Right lobe of liver (tissue), 6 donors: ENCODE measurements around the gene CACNA1C. TPM values are rescaled to one million over a fixed set of nuclear protein-coding genes. Genes with fewer than 3 reads are reported as not detected.

Source experiments
- ATAC-seq, 4 donors: fragments of 200-7000 bp; cut with Tn5 transposase; one replicate each; pipeline ENCODE4 v1.9.1; 2020; ENCODE audit warnings: mild to moderate bottlenecking in 4 of 4, moderate library complexity in 4 of 4
- DNase-seq, 3 donors: peaks; one replicate each; pipeline ENCODE4 v3.0.0-alpha.2; 2020
- H3K27ac ChIP-seq, 3 donors: fragments of 200-600 bp; one replicate each; pipeline ENCODE4 v1.8.0; 2022
- H3K27me3 ChIP-seq, 2 donors: fragments of 200-600 bp; one replicate each; pipeline ENCODE4 v1.8.0; 2022
- H3K36me3 ChIP-seq, 4 donors: fragments of 200-600 bp; sonication (generic) in 1 of 4; one replicate each; pipeline versions ENCODE4 v1.5.1 to v1.8.0; 2017 to 2022; ENCODE audit warnings: control low read depth in 1 of 4
- H3K4me1 ChIP-seq, 4 donors: fragments of 200-600 bp; sonication (generic) in 1 of 4; one replicate each; pipeline versions ENCODE4 v1.5.1 to v1.8.0; 2017 to 2022; ENCODE audit warnings: control low read depth in 1 of 4
- H3K4me3 ChIP-seq, 3 donors: fragments of 200-600 bp; one replicate each; pipeline ENCODE4 v1.8.0; 2022
- H3K9me3 ChIP-seq, 4 donors: fragments of 200-600 bp; sonication (generic) in 1 of 4; one replicate each; pipeline versions ENCODE4 v1.5.1 to v1.8.0; 2017 to 2022; ENCODE audit warnings: control low read depth in 1 of 4
- POLR2A ChIP-seq: fragments of 450-650 bp; IDR thresholded peaks from one replicate; pipeline ENCODE4 v1.6.1; 2017; ENCODE audit warnings: antibody characterized with exemption, mild to moderate bottlenecking
- WGBS: methylation state at CpG from one replicate; pipeline ENCODE4 v1.1.6; 2018; ENCODE audit warnings: low coverage, low lambda C conversion rate; ENCODE audit not compliant: insufficient coverage; ENCODE audit errors: missing lambda C conversion rate; 5-methylcytosine and 5-hydroxymethylcytosine counted together
- intact Hi-C, 2 donors: fragments of 100-400 bp; cut with DNase I; formaldehyde crosslinking; loops; one replicate each; pipeline versions ENCODE4 v1.11.2 to v1.14.1; 2022
- total RNA-seq, 6 experiments: library from RNA; depleted of rRNA in 2 of 6; stranded (reverse); fragments of >200 nt in 2 of 6; fragmentation: NEBNext Ultra II Directional in 3 of 6; extraction: Animal tissue kit (Norgen Biotek cat#: 25700) in 3 of 6; gene quantifications; one replicate each; pipeline versions ENCODE4 v1.1.0 to v1.2.4, GENCODE V29; 2016 to 2023
- TF ChIP-seq, protein P1 (sequence below), 4 donors: fragments of 200-600 bp in 3 of 4; fragments of 450-650 bp in 1 of 4; IDR thresholded peaks; one replicate each; pipeline versions ENCODE4 v1.5.1 to v1.8.0; 2016 to 2022; ENCODE audit warnings: antibody characterized with exemption in 4 of 4, mild to moderate bottlenecking in 2 of 4
- donor health status: DM: no; HTN: yes; CAD: no.
- donor health status: DM: no; HTN: no; CAD: no.
- donor health status: DM: no; HTN: no; CAD: no.
- donor health status: DM: no; HTN: yes; CAD: no.
- donor health status: DM: no; HTN: yes; CAD: no.

The CACNA1C gene
- total RNA-seq, 6 experiments from 2014 or later, result 0.18 to 1.0 (median 0.57) TPM

DNA sequence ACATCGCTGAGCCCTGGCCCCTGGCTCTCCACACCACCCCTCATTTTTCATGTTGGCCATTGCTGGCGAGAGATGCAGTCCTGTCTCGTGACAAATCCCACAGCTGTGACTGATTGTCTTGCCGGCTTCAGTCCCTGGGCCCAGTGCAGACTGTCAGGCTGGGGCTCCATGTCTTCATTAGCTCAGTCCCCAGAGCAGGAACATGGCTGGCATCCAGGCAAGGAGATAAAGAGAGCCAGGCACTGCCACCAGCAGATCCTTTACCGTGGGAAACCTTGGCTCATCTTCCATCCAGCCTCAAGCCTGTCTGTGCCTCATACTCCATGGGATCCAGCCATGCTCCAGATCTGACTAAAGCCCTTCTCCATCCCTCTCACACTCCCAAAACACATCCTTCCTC, 457.3 kb downstream of the CACNA1C start:
- intact Hi-C loops, result no loop called here
- no peak overlapping the region for H3K4me3 ChIP-seq
- TF ChIP-seq, protein P1, sequence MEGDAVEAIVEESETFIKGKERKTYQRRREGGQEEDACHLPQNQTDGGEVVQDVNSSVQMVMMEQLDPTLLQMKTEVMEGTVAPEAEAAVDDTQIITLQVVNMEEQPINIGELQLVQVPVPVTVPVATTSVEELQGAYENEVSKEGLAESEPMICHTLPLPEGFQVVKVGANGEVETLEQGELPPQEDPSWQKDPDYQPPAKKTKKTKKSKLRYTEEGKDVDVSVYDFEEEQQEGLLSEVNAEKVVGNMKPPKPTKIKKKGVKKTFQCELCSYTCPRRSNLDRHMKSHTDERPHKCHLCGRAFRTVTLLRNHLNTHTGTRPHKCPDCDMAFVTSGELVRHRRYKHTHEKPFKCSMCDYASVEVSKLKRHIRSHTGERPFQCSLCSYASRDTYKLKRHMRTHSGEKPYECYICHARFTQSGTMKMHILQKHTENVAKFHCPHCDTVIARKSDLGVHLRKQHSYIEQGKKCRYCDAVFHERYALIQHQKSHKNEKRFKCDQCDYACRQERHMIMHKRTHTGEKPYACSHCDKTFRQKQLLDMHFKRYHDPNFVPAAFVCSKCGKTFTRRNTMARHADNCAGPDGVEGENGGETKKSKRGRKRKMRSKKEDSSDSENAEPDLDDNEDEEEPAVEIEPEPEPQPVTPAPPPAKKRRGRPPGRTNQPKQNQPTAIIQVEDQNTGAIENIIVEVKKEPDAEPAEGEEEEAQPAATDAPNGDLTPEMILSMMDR (IDR thresholded peaks at IDR 0.05), result no peak
- TF ChIP-seq POLR2A, result no peak
- no peaks in the 10 kb centered on the region for H3K36me3 ChIP-seq
- no peaks in the 10 kb centered on the region for H3K9me3 ChIP-seq
- 67% methylated on average over 1 of the region's 5 CpGs for WGBS
- H3K27me3 ChIP-seq, result no peaks in the 10 kb centered on the region
- H3K4me1 ChIP-seq, result no peaks in the 10 kb centered on the region
- ATAC-seq (no peak), DNase-seq (no peak)
- no peak overlapping the region for H3K27ac ChIP-seq

DNA sequence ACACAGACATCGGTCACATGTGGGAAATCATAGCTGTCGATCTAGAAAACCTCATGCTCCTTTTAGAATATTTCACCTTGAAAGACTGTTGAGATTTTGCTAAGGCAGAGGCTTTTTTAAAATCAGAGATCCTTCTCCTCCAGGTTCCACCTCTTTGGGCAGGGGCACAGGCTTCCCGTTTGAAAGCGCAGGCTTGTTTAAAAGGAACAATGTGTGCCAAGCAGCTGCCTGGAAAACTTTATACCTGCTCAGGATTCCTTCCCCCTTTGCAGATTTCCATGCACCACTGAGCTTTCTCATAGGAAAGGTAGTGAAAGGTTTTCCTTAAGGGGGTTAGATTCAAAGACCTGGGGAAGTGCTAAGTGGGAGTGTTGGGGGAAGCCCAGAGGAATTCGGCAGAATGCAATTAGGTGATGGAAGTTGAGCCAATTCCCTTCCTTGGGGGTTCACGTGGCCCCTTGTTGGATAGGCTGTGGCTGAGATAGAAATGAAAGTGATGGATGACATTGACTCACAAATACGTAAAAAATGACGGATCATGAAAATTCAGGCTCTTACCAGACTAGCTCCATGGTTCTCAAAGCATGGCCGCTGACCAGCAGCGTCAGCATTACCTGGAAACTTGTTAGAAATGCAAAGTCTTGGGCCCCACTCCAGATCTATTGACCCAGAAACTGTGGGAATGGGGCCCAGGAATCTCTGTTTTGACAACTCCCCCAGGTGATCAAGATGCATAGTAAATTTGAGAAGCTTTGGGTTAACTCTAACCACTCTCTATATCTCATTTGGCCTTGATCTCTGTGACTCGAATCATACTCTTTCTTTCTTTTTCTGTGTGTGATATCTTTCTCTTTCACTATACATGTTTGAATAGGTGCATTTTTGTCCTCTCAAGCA, 460.6 kb downstream of the CACNA1C start:
- WGBS, result 64% methylated on average over 11 of the region's 11 CpGs
- no peak overlapping the region for H3K27ac ChIP-seq
- no peaks in the 10 kb centered on the region for H3K36me3 ChIP-seq
- TF ChIP-seq, protein P1 (IDR thresholded peaks at IDR 0.05), result no peak
- no peak for TF ChIP-seq POLR2A
- H3K9me3 ChIP-seq, result no peaks in the 10 kb centered on the region
- ATAC-seq (no peak), DNase-seq (no peak)
- no peaks in the 10 kb centered on the region for H3K4me1 ChIP-seq
- no peak overlapping the region for H3K4me3 ChIP-seq
- H3K27me3 ChIP-seq, result no peaks in the 10 kb centered on the region
- intact Hi-C loops, result no loop called here

DNA sequence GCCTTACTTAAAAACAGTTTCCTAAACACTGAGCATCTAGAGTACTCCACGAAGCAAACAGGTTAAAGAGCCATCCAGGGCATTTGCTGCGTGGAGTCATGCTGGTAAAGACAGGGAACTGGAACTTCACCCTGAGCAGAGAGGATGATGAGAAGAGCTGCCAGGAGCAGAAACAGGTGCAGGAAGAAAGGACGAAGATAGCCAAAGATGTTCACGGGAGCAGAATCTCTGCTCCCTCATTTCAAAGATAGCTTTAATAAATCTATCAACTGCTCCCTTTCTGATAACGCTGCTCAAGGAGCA, 461.2 kb downstream of the CACNA1C start:
- Histone ChIP-seq H3K4me3 (no peak overlapping the region), H3K9me3 (no peaks in the 10 kb centered on the region), H3K27ac (no peak overlapping the region), H3K36me3 (no peaks in the 10 kb centered on the region), H3K4me1 (no peaks in the 10 kb centered on the region), H3K27me3 (no peaks in the 10 kb centered on the region)
- ATAC-seq, result no peak
- no peak for TF ChIP-seq POLR2A
- TF ChIP-seq, protein P1 (IDR thresholded peaks at IDR 0.05), result no peak
- WGBS, result 60% methylated on average over 5 of the region's 5 CpGs
- no peak for DNase-seq
- intact Hi-C loops, result no loop called here

DNA sequence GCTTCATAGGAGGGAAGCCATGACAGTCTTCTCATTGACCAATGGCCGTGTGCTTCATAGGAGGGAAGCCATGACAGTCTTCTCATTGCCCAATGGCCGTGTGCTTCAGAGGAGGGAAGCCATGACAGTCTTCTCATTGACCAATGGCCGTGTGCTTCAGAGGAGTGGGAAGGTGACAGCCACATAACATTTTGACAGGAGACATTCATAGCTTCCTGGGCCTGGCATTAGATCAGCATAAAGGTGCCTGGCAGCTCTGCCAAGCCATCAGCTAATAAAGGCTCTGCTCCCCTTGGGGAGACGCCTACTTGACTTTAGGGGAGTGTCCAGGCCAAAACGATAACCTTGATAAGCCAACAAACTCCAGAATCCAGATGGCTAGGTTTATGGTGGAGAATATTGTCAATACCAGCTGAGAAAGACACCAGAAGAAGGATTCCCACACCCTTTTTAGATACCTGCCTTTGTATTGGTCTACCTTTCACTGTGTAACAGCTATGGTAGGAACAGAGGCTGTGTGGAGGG, 468.0 kb downstream of the CACNA1C start:
- Histone ChIP-seq H3K27me3 (no peaks in the 10 kb centered on the region), H3K4me1 (no peaks in the 10 kb centered on the region), H3K4me3 (no peak overlapping the region), H3K36me3 (no peaks in the 10 kb centered on the region), H3K27ac (no peak overlapping the region), H3K9me3 (no peaks in the 10 kb centered on the region)
- no peak for DNase-seq
- no peak for TF ChIP-seq POLR2A
- TF ChIP-seq, protein P1 (IDR thresholded peaks at IDR 0.05), result no peak
- 51% methylated on average over 4 of the region's 5 CpGs for whole genome bisulfite sequencing
- ATAC-seq, result no peak
- intact Hi-C loops, result no loop called here
